OCI-LY7 (cell line): ENCODE data around the gene SMYD3. TPM values are rescaled to one million over a fixed set of nuclear protein-coding genes. Genes with fewer than 3 reads are reported as not detected.

Experiments used
- BruUV-seq: library from RNA; stranded (reverse); fragments of 400-500 nt; replicated peaks from 2 replicates; lab custom pipeline; 2021; lab: Mats Ljungman, UMichigan
- CTCF ChIA-PET: fragments of 300-600 bp; sonication (Branson Sonifier 250); formaldehyde crosslinking; loops from one replicate; lab custom pipeline; 2022; ENCODE audit warnings: antibody characterized with exemption; ENCODE audit not compliant: unreplicated experiment; lab: Charles Lee
- POLR2A ChIA-PET: fragments of 300-600 bp; sonication (Branson Sonifier 250); formaldehyde crosslinking; loops from one replicate; lab custom pipeline; 2022; ENCODE audit warnings: antibody characterized with exemption; lab: Charles Lee
- DNase-seq: peaks from one replicate; pipeline ENCODE4 v3.0.0-alpha.2; 2015; ENCODE audit warnings: low spot score
- H2AFZ ChIP-seq: fragments of 200-600 bp; sonication (generic), shearing (Covaris generic); 2 replicates; pipeline ENCODE4 v1.6.1; 2014; ENCODE audit warnings: mild to moderate bottlenecking, antibody characterized with exemption, low read length, moderate library complexity
- H3K27ac ChIP-seq: fragments of 200-600 bp; sonication (generic); 2 replicates; pipeline ENCODE4 v1.5.1; 2014; ENCODE audit warnings: mixed run types, low read depth, mild to moderate bottlenecking, moderate library complexity, low read length, inconsistent platforms; ENCODE audit not compliant: poor library complexity, severe bottlenecking
- H3K36me3 ChIP-seq: fragments of 200-600 bp; sonication (generic); 2 replicates; pipeline ENCODE4 v1.6.1; 2014; ENCODE audit warnings: mild to moderate bottlenecking, antibody characterized with exemption, low read length, moderate library complexity, mixed read lengths; ENCODE audit not compliant: insufficient read depth
- H3K4me1 ChIP-seq: fragments of 200-600 bp; sonication (generic); 2 replicates; pipeline ENCODE4 v1.5.1; 2014; ENCODE audit warnings: mild to moderate bottlenecking, low read length; ENCODE audit not compliant: insufficient read depth, poor library complexity, severe bottlenecking
- H3K4me2 ChIP-seq: fragments of 200-600 bp; sonication (generic); 2 replicates; pipeline ENCODE4 v1.6.1; 2014; ENCODE audit warnings: mild to moderate bottlenecking, low read length
- H3K4me3 ChIP-seq: fragments of 200-600 bp; sonication (generic); 2 replicates; pipeline ENCODE4 v1.5.1; 2014; ENCODE audit warnings: mild to moderate bottlenecking, low read depth, low read length; ENCODE audit not compliant: poor library complexity, severe bottlenecking
- H3K79me2 ChIP-seq: fragments of 200-600 bp; sonication (generic); 2 replicates; pipeline ENCODE4 v1.6.1; 2016; ENCODE audit warnings: low read depth, mild to moderate bottlenecking, low read length, moderate library complexity, mixed read lengths; ENCODE audit not compliant: insufficient read depth
- H3K9me2 ChIP-seq: fragments of 200-600 bp; sonication (generic); 2 replicates; pipeline ENCODE4 v1.6.1; 2016; ENCODE audit warnings: mild to moderate bottlenecking, low read length, mixed read lengths; ENCODE audit not compliant: insufficient read depth
- H3K9me3 ChIP-seq: fragments of 200-600 bp; sonication (generic); 2 replicates; pipeline ENCODE4 v1.6.1; 2014; ENCODE audit warnings: mild to moderate bottlenecking, mixed run types, low read length, mixed read lengths
- H4K20me1 ChIP-seq: fragments of 200-600 bp; sonication (generic); 2 replicates; pipeline ENCODE4 v1.6.1; 2014; ENCODE audit warnings: mild to moderate bottlenecking, antibody characterized with exemption, low read length, moderate library complexity, mixed read lengths; ENCODE audit not compliant: insufficient read depth
- EZH2phosphoT487 ChIP-seq: fragments of 200-600 bp; sonication (generic); IDR thresholded peaks from 2 replicates; pipeline ENCODE4 v1.6.1; 2018; ENCODE audit warnings: low read depth, borderline replicate concordance, mild to moderate bottlenecking, mixed run types, antibody characterized with exemption, low read length, moderate library complexity, mixed read lengths
- intact Hi-C: fragments of 100-400 bp; cut with micrococcal nuclease; formaldehyde crosslinking; loops from one replicate; pipeline ENCODE4 v1.10.0; 2022; ENCODE audit not compliant: unreplicated experiment
- total RNA-seq, 2 experiments: library from RNA; depleted of rRNA in 1 of 2; stranded (reverse); fragments of >200 nt in 1 of 2; shearing (Covaris generic) in 1 of 2; gene quantifications; 2 replicates each; pipeline ENCODE4 v1.2.3, GENCODE V29; 2014 to 2022
- TF ChIP-seq, protein P1 (sequence below): fragments of 200-600 bp; sonication (generic); conservative IDR thresholded peaks from 2 replicates; pipeline ENCODE4 v1.5.1; 2014; ENCODE audit warnings: mild to moderate bottlenecking, antibody characterized with exemption, low read length, moderate library complexity, mixed read lengths

The SMYD3 gene
- total RNA-seq, 2 experiments from 2014 or later, result 28.9 to 34.5 TPM

DNA sequence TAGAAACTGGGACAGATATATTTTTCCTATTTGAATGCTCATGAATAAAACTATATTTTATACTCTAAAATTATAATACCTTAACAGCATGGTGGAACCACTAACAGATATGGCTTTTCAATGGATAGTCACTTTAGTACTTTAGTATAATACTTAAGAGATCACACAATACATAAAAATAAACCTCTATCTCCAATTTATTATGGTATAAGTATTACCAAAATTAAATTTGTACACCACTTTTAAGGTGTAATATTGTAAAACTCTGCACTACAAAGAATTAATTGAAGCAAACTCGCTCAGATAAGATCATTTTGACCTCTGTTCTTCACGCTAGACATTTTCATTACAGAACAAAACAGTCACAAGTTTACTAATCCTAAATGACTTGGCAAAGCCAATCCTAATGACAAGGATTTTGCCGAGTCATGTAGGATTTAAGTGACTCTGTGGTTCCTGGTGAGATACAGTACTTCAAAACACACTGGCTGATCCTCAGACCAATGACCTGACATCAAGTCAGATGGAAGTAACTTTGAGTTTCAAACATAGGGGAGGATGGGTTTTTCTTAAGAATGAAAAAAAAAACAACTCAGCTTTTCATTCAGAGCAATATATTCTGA, 200.6 kb downstream of the SMYD3 start:
- Histone ChIP-seq H2AFZ (no peak overlapping the region), H3K27ac (no peak overlapping the region), H3K36me3 (no peaks in the 10 kb centered on the region), H3K4me1 (no peaks in the 10 kb centered on the region), H3K4me3 (no peak overlapping the region), H3K9me2 (no peaks in the 10 kb centered on the region), H3K79me2 (no peaks in the 10 kb centered on the region), H3K4me2 (no peak overlapping the region), H4K20me1 (no peaks in the 10 kb centered on the region), H3K9me3 (no peaks in the 10 kb centered on the region)
- CTCF ChIA-PET, result no interaction called here
- no TSS peak for BruUV-seq
- POLR2A ChIA-PET, result interaction anchor here (1.4 kb wide), 1 partner anchor 50 kb away, joined by 3 read pairs; no protein-coding TSS in a partner anchor
- DNase-seq, result no peak
- TF ChIP-seq EZH2phosphoT487, result no peak
- TF ChIP-seq, protein P1, sequence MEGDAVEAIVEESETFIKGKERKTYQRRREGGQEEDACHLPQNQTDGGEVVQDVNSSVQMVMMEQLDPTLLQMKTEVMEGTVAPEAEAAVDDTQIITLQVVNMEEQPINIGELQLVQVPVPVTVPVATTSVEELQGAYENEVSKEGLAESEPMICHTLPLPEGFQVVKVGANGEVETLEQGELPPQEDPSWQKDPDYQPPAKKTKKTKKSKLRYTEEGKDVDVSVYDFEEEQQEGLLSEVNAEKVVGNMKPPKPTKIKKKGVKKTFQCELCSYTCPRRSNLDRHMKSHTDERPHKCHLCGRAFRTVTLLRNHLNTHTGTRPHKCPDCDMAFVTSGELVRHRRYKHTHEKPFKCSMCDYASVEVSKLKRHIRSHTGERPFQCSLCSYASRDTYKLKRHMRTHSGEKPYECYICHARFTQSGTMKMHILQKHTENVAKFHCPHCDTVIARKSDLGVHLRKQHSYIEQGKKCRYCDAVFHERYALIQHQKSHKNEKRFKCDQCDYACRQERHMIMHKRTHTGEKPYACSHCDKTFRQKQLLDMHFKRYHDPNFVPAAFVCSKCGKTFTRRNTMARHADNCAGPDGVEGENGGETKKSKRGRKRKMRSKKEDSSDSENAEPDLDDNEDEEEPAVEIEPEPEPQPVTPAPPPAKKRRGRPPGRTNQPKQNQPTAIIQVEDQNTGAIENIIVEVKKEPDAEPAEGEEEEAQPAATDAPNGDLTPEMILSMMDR, result no peak
- intact Hi-C loops, result no loop called here

DNA sequence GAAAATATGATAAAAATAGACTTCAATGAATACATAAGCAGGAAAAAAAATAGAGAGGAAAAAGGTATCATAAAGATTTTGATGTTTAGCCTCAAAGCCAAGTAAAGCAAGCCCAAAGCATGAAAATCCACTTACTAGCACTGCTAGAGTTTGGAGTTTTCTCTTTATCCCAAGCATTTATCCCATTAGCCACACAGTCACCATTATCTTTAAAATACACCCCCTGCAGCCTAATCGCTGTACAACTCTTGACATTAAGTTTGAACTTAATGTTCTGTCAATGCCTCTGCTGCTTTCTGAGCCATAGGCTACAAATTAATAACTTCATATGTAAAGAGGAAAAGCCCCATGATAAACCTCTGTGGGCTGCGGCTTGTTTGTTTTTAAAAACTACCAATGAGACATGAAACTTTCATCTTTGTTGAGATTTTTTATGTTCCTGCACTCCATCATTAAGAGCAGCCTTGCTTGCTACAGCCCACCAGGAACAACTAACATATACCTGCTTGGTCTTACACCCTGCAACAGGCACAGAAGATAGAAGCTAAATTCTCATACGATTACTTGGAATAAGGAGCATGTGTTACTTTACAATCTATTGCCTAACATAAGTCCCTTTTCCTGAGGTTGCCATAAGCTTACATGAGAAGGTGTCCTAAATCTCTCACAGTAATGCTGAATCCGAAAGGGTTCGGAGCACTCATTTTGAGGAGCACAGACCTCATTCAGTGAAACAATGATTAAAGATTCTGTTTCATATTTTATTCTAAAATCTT, 202.4 kb downstream of the SMYD3 start:
- no peak for DNase-seq
- ChIA-PET CTCF (no interaction called here), POLR2A (interaction anchor here (1.3 to 1.4 kb wide), 2 partner anchors 10 to 52 kb away, joined by 3 read pairs; no protein-coding TSS in a partner anchor)
- Histone ChIP-seq H2AFZ (no peak overlapping the region), H3K4me3 (no peak overlapping the region), H3K4me1 (no peaks in the 10 kb centered on the region), H3K4me2 (no peak overlapping the region), H3K9me3 (no peaks in the 10 kb centered on the region), H3K79me2 (no peaks in the 10 kb centered on the region), H3K27ac (no peak overlapping the region), H3K9me2 (no peaks in the 10 kb centered on the region), H3K36me3 (no peaks in the 10 kb centered on the region), H4K20me1 (no peaks in the 10 kb centered on the region)
- TF ChIP-seq, protein P1, result no peak
- no peak for TF ChIP-seq EZH2phosphoT487
- intact Hi-C loops, result no loop called here
- no TSS peak for BruUV-seq
